Measurements from ENCODE around the gene CARD19. TPM values are rescaled to one million over a fixed set of nuclear protein-coding genes. Genes with fewer than 3 reads are reported as not detected.

The CARD19 gene
- total and polyA plus RNA-seq, 4 donors = 31.1 to 70.7 (median 48.5) TPM

GRCh38 chr9:93066978-93067603 is 28.9 kb upstream of the CARD19 start:
- no peak for TF ChIP-seq CTCF (IDR thresholded peaks at IDR 0.05; ENCODE audit: control extremely low read depth, extremely low read depth)
- no peak for ATAC-seq (ENCODE audit: insufficient read depth, low FRiP score)

GRCh38 chr9:93068956-93069355 is 27.1 kb upstream of the CARD19 start:
- Histone ChIP-seq H3K4me1 (ENCODE audit: control insufficient read depth in 5 of 5, insufficient read depth in 5 of 5, low read length in 5 of 5) (peaks cover 0 to 10% (median 7%) of the 10 kb centered on the region in 5 donors), H3K27me3 (ENCODE audit: control insufficient read depth in 3 of 3, insufficient read depth in 3 of 3, low read length in 2 of 3) (no peaks in the 10 kb centered on the region), H3K4me3 (no peak overlapping the region), H3K27ac (ENCODE audit: low read depth in 1 of 2, low read length in 1 of 2) (no peak overlapping the region), H3K36me3 (ENCODE audit: control insufficient read depth in 4 of 4, insufficient read depth in 4 of 4, low read length in 4 of 4) (no peaks in the 10 kb centered on the region), H3K9me3 (ENCODE audit: control insufficient read depth in 4 of 4, insufficient read depth in 3 of 4, low read length in 3 of 4) (peaks cover 0 to 4% (median 0%) of the 10 kb centered on the region in 4 donors), H3K9ac (ENCODE audit: insufficient read depth in 1 of 2, low read length in 2 of 2) (no peak overlapping the region)
- 89 to 95% methylated on average over 4 of the region's 4 CpGs for WGBS, 2 donors
- DNase-seq = no peak
- ATAC-seq (ENCODE audit: insufficient read depth, low FRiP score) = no peak
- no peak for TF ChIP-seq CTCF (IDR thresholded peaks at IDR 0.05; ENCODE audit: control extremely low read depth, extremely low read depth)

More at GRCh38 chr9:93066978-93067603, 28.9 kb upstream of the CARD19 start:
- Histone ChIP-seq H3K9ac (ENCODE audit: insufficient read depth in 1 of 2, low read length in 2 of 2) (no peak overlapping the region), H3K27me3 (ENCODE audit: control insufficient read depth in 3 of 3, insufficient read depth in 3 of 3, low read length in 2 of 3) (no peaks in the 10 kb centered on the region), H3K4me1 (ENCODE audit: control insufficient read depth in 5 of 5, insufficient read depth in 5 of 5, low read length in 5 of 5) (peaks cover 0 to 4% (median under 1%) of the 10 kb centered on the region in 5 donors), H3K36me3 (ENCODE audit: control insufficient read depth in 4 of 4, insufficient read depth in 4 of 4, low read length in 4 of 4) (no peaks in the 10 kb centered on the region), H3K27ac (ENCODE audit: low read depth in 1 of 2, low read length in 1 of 2) (no peak overlapping the region), H3K4me3 (no peak overlapping the region), H3K9me3 (ENCODE audit: control insufficient read depth in 4 of 4, insufficient read depth in 3 of 4, low read length in 3 of 4) (peaks cover 0 to 4% (median 0%) of the 10 kb centered on the region in 4 donors)
- 76 to 85% methylated on average over 3 of the region's 3 CpGs for WGBS, 2 donors
- no peak for DNase-seq

GRCh38 chr9:93071464-93071863 is 24.6 kb upstream of the CARD19 start:
- no peak overlapping the region for H3K27ac ChIP-seq (ENCODE audit: low read depth in 1 of 2, low read length in 1 of 2)

More at GRCh38 chr9:93071464-93071863, 24.6 kb upstream of the CARD19 start:
- Histone ChIP-seq H3K27me3 (ENCODE audit: control insufficient read depth in 3 of 3, insufficient read depth in 3 of 3, low read length in 2 of 3) (no peaks in the 10 kb centered on the region), H3K9ac (ENCODE audit: insufficient read depth in 1 of 2, low read length in 2 of 2) (no peak overlapping the region), H3K4me1 (ENCODE audit: control insufficient read depth in 5 of 5, insufficient read depth in 5 of 5, low read length in 5 of 5) (peaks cover 0 to 10% (median 6%) of the 10 kb centered on the region in 5 donors), H3K9me3 (ENCODE audit: control insufficient read depth in 4 of 4, insufficient read depth in 3 of 4, low read length in 3 of 4) (peaks cover 0 to 4% (median 0%) of the 10 kb centered on the region in 4 donors), H3K36me3 (ENCODE audit: control insufficient read depth in 4 of 4, insufficient read depth in 4 of 4, low read length in 4 of 4) (no peaks in the 10 kb centered on the region), H3K4me3 (no peak overlapping the region)
- DNase-seq = no peak
- 88 to 94% methylated on average over 7 of the region's 7 CpGs for WGBS, 2 donors
- no peak for TF ChIP-seq CTCF (IDR thresholded peaks at IDR 0.05; ENCODE audit: control extremely low read depth, extremely low read depth)
- ATAC-seq (ENCODE audit: insufficient read depth, low FRiP score) = no peak

All from lung (tissue), 12 donors.